Measurements from ENCODE around the gene CD1E. TPM values are rescaled to one million over a fixed set of nuclear protein-coding genes. Genes with fewer than 3 reads are reported as not detected.

Gene CD1E
- total and polyA plus RNA-seq, 10 donors, result 0.09 to 2.6 (median 0.39) TPM; not detected in 2

GRCh38 chr1:158396646-158397045 lies 43.0 kb downstream of the CD1E start:
- 92 to 97% (median 96%) methylated on average over 3 of the region's 3 CpGs for WGBS, 5 donors
- peaks cover 0 to 4% (median 0%) of the 10 kb centered on the region in 6 donors for H3K4me1 ChIP-seq
- H3K4me3 ChIP-seq, result no peak overlapping the region
- no peak overlapping the region for H3K27ac ChIP-seq
- TF ChIP-seq CTCF (IDR thresholded peaks at IDR 0.05 in 8 of 11, conservative IDR thresholded peaks at IDR 0.05 in 3 of 11) (no peak), POLR2A (IDR thresholded peaks at IDR 0.05) (no peak), POLR2AphosphoS5 (IDR thresholded peaks at IDR 0.05) (no peak)
- no peak for DNase-seq
- H3K9me3 ChIP-seq, result no peaks in the 10 kb centered on the region
- no peaks in the 10 kb centered on the region for H3K27me3 ChIP-seq (replicated peaks in 1 of 7)
- intact Hi-C loops (cut with DNase I; ENCODE audit: low total_unique reads), result no loop called here
- H3K36me3 ChIP-seq, result no peaks in the 10 kb centered on the region

GRCh38 chr1:158398818-158399514 lies 45.3 kb downstream of the CD1E start, which contains the start of gene OR10T2:
Gene OR10T2 (minus strand): TSS chr1:158399466. CDS start chr1:158399466, 0 bp downstream.
- no peak for DNase-seq
- TF ChIP-seq CTCF (IDR thresholded peaks at IDR 0.05 in 8 of 11, conservative IDR thresholded peaks at IDR 0.05 in 3 of 11), result no peak
- no peak for TF ChIP-seq POLR2AphosphoS5 (IDR thresholded peaks at IDR 0.05)
- H3K36me3 ChIP-seq, result no peaks in the 10 kb centered on the region
- intact Hi-C loops (cut with DNase I; ENCODE audit: low total_unique reads), result no loop called here
- H3K27ac ChIP-seq, result no peak within 1 kb of the TSS
- H3K4me3 ChIP-seq, result no peak within 1 kb of the TSS
- H3K4me1 ChIP-seq, result peaks cover 0 to 4% (median 0%) of the 10 kb centered on the region in 6 donors
- WGBS, 5 donors, result 67 to 77% (median 70%) methylated on average over 5 of the region's 5 CpGs
- no peaks in the 10 kb centered on the region for H3K9me3 ChIP-seq
- H3K27me3 ChIP-seq (replicated peaks in 1 of 7), result no peaks in the 10 kb centered on the region

- no peak for DNase-seq
- Histone ChIP-seq H3K36me3 (no peaks in the 10 kb centered on the region), H3K27ac (no peak overlapping the region), H3K27me3 (replicated peaks in 1 of 7) (no peaks in the 10 kb centered on the region), H3K4me3 (no peak overlapping the region), H3K4me1 (no peaks in the 10 kb centered on the region), H3K9me3 (no peaks in the 10 kb centered on the region)
- 77 to 85% (median 84%) methylated on average over 3 of the region's 3 CpGs for WGBS, 5 donors
- intact Hi-C loops (cut with DNase I; ENCODE audit: low total_unique reads), result no loop called here
- TF ChIP-seq POLR2A (IDR thresholded peaks at IDR 0.05), result no peak
- TF ChIP-seq POLR2AphosphoS5 (IDR thresholded peaks at IDR 0.05), result no peak
- no peak for TF ChIP-seq CTCF (IDR thresholded peaks at IDR 0.05 in 8 of 11, conservative IDR thresholded peaks at IDR 0.05 in 3 of 11)
Observed at GRCh38 chr1:158400871-158401270, 47.2 kb downstream of the CD1E start.

GRCh38 chr1:158407092-158407491 lies 53.4 kb downstream of the CD1E start:
- Histone ChIP-seq H3K36me3 (no peaks in the 10 kb centered on the region), H3K4me1 (no peaks in the 10 kb centered on the region), H3K4me3 (no peak overlapping the region), H3K9me3 (no peaks in the 10 kb centered on the region), H3K27me3 (replicated peaks in 1 of 7) (no peaks in the 10 kb centered on the region), H3K27ac (no peak overlapping the region)
- WGBS, 5 donors, result 62 to 89% (median 83%) methylated on average over 5 of the region's 5 CpGs
- TF ChIP-seq POLR2AphosphoS5 (IDR thresholded peaks at IDR 0.05) (no peak), CTCF (IDR thresholded peaks at IDR 0.05 in 8 of 11, conservative IDR thresholded peaks at IDR 0.05 in 3 of 11) (no peak), POLR2A (IDR thresholded peaks at IDR 0.05) (no peak)
- DNase-seq, result no peak
- intact Hi-C loops (cut with DNase I; ENCODE audit: low total_unique reads), result no loop called here

Other genes starting within 250 kb of the CD1E start
- gene CD1D, start 173.0 kb upstream of the CD1E start, total RNA-seq, result 10 to 100 TPM; 14.7 to 28.5 (median 23.0) TPM
- gene CD1D, start 173.0 kb upstream of the CD1E start, polyA plus RNA-seq, result 10 to 100 TPM; 26.7 to 62.8 (median 28.3) TPM
- gene CD1A, start 99.5 kb upstream of the CD1E start, total RNA-seq, result 1 to 10 TPM in 2 of 7 donors, under 1 TPM in 5; 0.34 to 1.7 (median 0.56) TPM
- gene CD1A, start 99.5 kb upstream of the CD1E start, polyA plus RNA-seq, result 1 to 10 TPM; 1.8 to 3.5 (median 2.5) TPM
- gene CD1C, start 64.0 kb upstream of the CD1E start, total RNA-seq, result 10 to 100 TPM; 15.0 to 51.6 (median 19.3) TPM
- 10 to 100 TPM; 38.4 to 85.3 (median 55.0) TPM for gene CD1C, start 64.0 kb upstream of the CD1E start, polyA plus RNA-seq
- gene CD1B, start 22.4 kb upstream of the CD1E start, total RNA-seq, result under 1 TPM in 2 of 7 donors, not detected in 5; 0.36 to 0.37 TPM
- under 1 TPM in 2 of 3 donors, not detected in 1; 0.11 to 0.29 TPM for gene CD1B, start 22.4 kb upstream of the CD1E start, polyA plus RNA-seq
- not detected for gene OR10T2, start 45.6 kb downstream of the CD1E start, total RNA-seq
- not detected for gene OR10T2, start 45.6 kb downstream of the CD1E start, polyA plus RNA-seq
- gene OR10K2, start 72.3 kb downstream of the CD1E start, total RNA-seq, result not detected
- not detected for gene OR10K2, start 72.3 kb downstream of the CD1E start, polyA plus RNA-seq
- gene OR10K1, start 107.9 kb downstream of the CD1E start, total RNA-seq, result not detected
- gene OR10K1, start 107.9 kb downstream of the CD1E start, polyA plus RNA-seq, result under 1 TPM in 1 of 3 donors, not detected in 2; 0.07 TPM
- not detected for gene OR10R2, start 118.3 kb downstream of the CD1E start, total RNA-seq
- gene OR10R2, start 118.3 kb downstream of the CD1E start, polyA plus RNA-seq, result not detected
- not detected for gene OR6Y1, start 200.5 kb downstream of the CD1E start, total RNA-seq
- not detected for gene OR6Y1, start 200.5 kb downstream of the CD1E start, polyA plus RNA-seq
- gene OR6P1, start 216.7 kb downstream of the CD1E start, total RNA-seq, result not detected
- not detected for gene OR6P1, start 216.7 kb downstream of the CD1E start, polyA plus RNA-seq
- gene OR10X1, start 226.0 kb downstream of the CD1E start, total RNA-seq, result not detected
- not detected for gene OR10X1, start 226.0 kb downstream of the CD1E start, polyA plus RNA-seq